ENCODE data around the gene NBEA. TPM values are rescaled to one million over a fixed set of nuclear protein-coding genes. Genes with fewer than 3 reads are reported as not detected.
"Not testable (repeated sequence)": the region's sequence is repeated elsewhere in the genome, so short reads cannot be mapped to it uniquely, and the experiment has no call there.

NBEA gene
- total RNA-seq, 3 donors from 2014 or later: 7.5 to 18.6 (median 16.1) TPM

DNA sequence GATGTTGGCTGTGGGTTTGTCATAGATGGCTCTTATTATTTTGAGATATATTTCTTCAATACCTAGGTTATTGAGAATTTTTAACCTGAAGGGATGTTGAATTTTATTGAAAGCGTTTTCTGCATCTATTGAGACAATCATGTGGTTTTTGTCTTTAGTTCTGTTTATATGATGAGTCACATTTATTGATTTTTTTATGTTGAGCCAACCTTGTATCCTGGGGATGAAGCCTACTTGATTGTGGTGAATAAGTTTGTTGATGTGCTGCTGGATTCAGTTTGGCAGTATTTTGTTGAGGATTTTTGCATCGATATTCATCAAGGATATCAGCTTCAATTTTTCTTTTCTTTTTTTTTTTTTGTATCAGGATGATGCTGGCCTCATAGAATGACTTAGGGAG lies 29.4 kb downstream of the NBEA start:
- peaks cover 0 to 17% of the 10 kb centered on the region in 2 donors for H3K9me3 ChIP-seq
- H3K27me3 ChIP-seq: no peaks in the 10 kb centered on the region
- no peak overlapping the region for H3K4me3 ChIP-seq
- no peaks in the 10 kb centered on the region for H3K4me1 ChIP-seq
- H3K36me3 ChIP-seq: no peaks in the 10 kb centered on the region
- H3K27ac ChIP-seq: no peak overlapping the region
- TF ChIP-seq POLR2AphosphoS5 (IDR thresholded peaks at IDR 0.05) (no peak), POLR2A (IDR thresholded peaks at IDR 0.05) (no peak)
- TF ChIP-seq, protein P1, sequence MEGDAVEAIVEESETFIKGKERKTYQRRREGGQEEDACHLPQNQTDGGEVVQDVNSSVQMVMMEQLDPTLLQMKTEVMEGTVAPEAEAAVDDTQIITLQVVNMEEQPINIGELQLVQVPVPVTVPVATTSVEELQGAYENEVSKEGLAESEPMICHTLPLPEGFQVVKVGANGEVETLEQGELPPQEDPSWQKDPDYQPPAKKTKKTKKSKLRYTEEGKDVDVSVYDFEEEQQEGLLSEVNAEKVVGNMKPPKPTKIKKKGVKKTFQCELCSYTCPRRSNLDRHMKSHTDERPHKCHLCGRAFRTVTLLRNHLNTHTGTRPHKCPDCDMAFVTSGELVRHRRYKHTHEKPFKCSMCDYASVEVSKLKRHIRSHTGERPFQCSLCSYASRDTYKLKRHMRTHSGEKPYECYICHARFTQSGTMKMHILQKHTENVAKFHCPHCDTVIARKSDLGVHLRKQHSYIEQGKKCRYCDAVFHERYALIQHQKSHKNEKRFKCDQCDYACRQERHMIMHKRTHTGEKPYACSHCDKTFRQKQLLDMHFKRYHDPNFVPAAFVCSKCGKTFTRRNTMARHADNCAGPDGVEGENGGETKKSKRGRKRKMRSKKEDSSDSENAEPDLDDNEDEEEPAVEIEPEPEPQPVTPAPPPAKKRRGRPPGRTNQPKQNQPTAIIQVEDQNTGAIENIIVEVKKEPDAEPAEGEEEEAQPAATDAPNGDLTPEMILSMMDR (IDR thresholded peaks at IDR 0.05): no peak
- intact Hi-C loops (cut with DNase I; ENCODE audit: low total_unique reads): no loop called here
- DNase-seq (ENCODE audit: low spot score in 2 of 2): no peak

DNA sequence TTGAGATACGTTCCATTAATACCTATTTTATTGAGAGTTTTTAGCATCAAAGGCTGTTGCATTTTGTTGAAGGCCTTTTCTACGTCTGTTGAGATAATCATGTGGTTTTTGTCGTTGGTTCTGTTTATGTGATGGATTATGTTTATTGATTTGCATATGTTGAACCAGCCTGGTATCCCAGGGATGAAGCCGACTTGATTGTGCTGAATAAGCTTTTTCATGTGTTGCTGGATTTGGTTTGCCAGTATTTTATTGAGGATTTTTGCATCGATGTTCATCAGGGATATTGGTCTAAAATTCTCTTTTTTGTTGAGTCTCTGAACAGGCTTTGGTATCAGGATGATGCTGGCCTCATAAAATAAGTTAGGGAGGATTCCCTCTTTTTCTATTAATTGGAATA lies 43.1 kb downstream of the NBEA start:
- H3K4me1 ChIP-seq; H3K27me3 ChIP-seq; H3K4me3 ChIP-seq; intact Hi-C loops (cut with DNase I; ENCODE audit: low total_unique reads); DNase-seq (ENCODE audit: low spot score in 2 of 2); H3K36me3 ChIP-seq; H3K27ac ChIP-seq: not testable (repeated sequence)
- H3K9me3 ChIP-seq: peaks cover 6 to 27% of the 10 kb centered on the region in 2 donors

DNA sequence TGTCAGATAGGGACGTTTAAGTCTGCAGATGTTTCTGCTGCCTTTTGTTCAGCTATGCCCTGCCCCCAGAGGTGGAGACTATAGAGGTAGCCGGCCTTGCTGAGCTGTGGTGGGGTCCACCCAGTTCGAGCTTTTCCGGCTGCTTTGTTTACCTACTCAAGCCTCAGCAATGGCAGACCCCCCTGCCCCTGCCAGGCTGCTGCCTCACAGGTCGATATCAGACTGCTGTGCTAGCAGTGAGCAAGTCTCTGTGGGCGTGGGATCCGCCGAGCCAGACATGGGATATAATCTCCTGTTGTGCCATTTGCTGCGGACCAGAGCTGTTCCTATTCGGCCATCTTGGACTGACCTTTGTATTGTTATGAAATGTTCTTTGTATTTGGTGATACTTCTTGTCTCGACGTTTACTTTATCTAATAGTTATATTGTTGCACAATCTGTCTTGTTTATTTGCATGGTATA lies 46.3 kb downstream of the NBEA start:
- no peaks in the 10 kb centered on the region for H3K27me3 ChIP-seq
- DNase-seq (ENCODE audit: low spot score in 2 of 2): no peak
- intact Hi-C loops (cut with DNase I; ENCODE audit: low total_unique reads): no loop called here
- no peak overlapping the region for H3K4me3 ChIP-seq
- H3K27ac ChIP-seq: no peak overlapping the region
- no peaks in the 10 kb centered on the region for H3K4me1 ChIP-seq
- TF ChIP-seq, protein P1 (IDR thresholded peaks at IDR 0.05): no peak
- TF ChIP-seq POLR2AphosphoS5 (IDR thresholded peaks at IDR 0.05) (no peak), POLR2A (IDR thresholded peaks at IDR 0.05) (no peak)
- no peaks in the 10 kb centered on the region for H3K36me3 ChIP-seq
- peaks cover 8 to 37% of the 10 kb centered on the region in 2 donors for H3K9me3 ChIP-seq

DNA sequence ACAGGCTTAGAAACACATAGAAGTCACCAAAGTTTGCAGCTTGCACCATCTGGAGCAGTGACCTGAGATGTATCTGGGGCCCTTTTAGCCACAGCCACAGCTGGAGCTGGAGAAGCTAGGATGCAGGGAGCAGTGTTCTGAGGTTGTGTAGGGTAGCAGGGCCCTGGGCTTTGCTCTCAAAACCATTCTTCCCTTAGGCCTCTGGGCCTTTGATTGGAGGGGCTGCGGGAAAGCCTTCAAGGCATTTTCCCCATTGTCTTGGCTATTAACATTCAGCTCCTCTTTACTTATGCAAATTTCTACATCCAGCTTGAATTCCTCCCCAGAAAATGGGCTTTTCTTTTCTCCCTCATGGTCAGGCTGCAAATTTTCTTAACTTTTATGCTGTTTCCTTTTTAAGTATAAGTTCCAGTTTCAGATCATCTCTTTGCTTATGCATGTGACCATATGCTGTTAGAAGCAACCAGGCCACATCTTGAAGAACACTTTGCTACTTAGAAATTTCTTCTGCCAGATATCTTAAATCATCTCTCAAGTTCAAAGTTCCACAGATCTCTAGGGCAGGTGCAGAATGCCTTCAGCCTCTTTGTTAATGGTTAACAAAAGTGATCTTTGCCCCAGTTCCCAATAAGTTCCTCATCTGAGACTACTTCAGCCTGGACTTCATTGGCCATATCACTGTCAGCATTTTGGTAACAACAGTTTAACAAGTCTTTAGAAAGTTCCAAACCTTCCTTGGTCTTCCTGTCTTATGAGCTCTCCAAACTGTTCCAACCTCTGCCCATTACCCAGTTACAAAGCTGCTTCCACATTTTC lies 48.5 kb downstream of the NBEA start:
- no peak for DNase-seq (ENCODE audit: low spot score in 2 of 2)
- peaks cover 8 to 37% of the 10 kb centered on the region in 2 donors for H3K9me3 ChIP-seq
- H3K27me3 ChIP-seq: no peaks in the 10 kb centered on the region
- no peaks in the 10 kb centered on the region for H3K4me1 ChIP-seq
- no peaks in the 10 kb centered on the region for H3K36me3 ChIP-seq
- TF ChIP-seq, protein P1 (IDR thresholded peaks at IDR 0.05): no peak
- no peak for TF ChIP-seq POLR2AphosphoS5 (IDR thresholded peaks at IDR 0.05)
- no peak for TF ChIP-seq POLR2A (IDR thresholded peaks at IDR 0.05)
- H3K27ac ChIP-seq: no peak overlapping the region
- intact Hi-C loops (cut with DNase I; ENCODE audit: low total_unique reads): no loop called here
- H3K4me3 ChIP-seq: no peak overlapping the region

DNA sequence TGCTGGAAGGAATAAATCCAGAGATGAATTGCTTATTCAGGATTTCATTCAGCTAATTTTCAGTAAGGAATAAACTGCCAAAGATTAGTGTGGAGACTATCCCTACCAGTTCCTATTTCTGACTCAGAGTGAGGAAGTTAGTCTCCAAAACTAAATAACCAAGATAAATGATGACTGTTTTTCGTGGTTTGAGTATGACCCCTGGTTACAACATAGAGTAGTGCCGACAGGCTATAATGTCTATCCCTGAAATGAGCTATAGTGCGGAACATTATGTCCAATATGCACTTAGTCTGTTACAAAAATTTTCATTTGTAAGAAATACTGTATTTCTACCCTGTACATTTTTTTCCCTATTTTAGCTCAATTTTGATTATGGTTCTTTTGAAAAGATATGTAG lies 51.4 kb downstream of the NBEA start:
- H3K36me3 ChIP-seq: no peaks in the 10 kb centered on the region
- no peak overlapping the region for H3K4me3 ChIP-seq
- no peaks in the 10 kb centered on the region for H3K27me3 ChIP-seq
- TF ChIP-seq POLR2A (IDR thresholded peaks at IDR 0.05) (no peak), POLR2AphosphoS5 (IDR thresholded peaks at IDR 0.05) (no peak)
- TF ChIP-seq, protein P1 (IDR thresholded peaks at IDR 0.05): no peak
- H3K4me1 ChIP-seq: no peaks in the 10 kb centered on the region
- intact Hi-C loops (cut with DNase I; ENCODE audit: low total_unique reads): no loop called here
- DNase-seq (ENCODE audit: low spot score in 2 of 2): no peak
- no peak overlapping the region for H3K27ac ChIP-seq
- peaks cover 8 to 32% of the 10 kb centered on the region in 2 donors for H3K9me3 ChIP-seq

DNA sequence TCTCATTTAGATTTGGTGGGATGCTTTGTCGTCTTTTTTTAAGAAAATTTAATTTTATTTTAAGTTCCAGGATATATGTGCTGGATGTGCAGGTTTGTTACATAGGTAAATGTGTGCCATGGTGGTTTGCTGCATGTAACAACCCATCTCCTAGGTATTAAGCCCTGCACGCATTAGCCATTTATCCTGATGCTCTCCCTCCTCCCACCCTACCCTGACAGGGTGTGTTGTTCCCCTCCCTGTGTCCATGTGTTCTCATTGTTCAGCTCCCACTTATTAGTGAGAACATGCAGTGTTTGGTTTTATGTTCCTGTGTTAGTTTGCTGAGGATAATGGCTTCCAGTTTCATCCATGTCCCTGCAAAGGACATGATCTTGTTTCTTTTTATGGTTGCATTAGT lies 61.7 kb downstream of the NBEA start:
- H3K27me3 ChIP-seq; H3K27ac ChIP-seq; H3K36me3 ChIP-seq; H3K4me1 ChIP-seq; H3K4me3 ChIP-seq; H3K9me3 ChIP-seq; intact Hi-C loops (cut with DNase I; ENCODE audit: low total_unique reads); DNase-seq (ENCODE audit: low spot score in 2 of 2): not testable (repeated sequence)

Data from breast epithelium (tissue), 4 donors.